Aortic smooth muscle cell (primary cell): ENCODE data around the gene GEMIN5. TPM values are rescaled to one million over a fixed set of nuclear protein-coding genes. Genes with fewer than 3 reads are reported as not detected.

Experiments used
- total RNA-seq: library from RNA; depleted of rRNA; stranded (reverse); fragments of >200 nt; gene quantifications from 2 replicates; pipeline ENCODE4 v1.2.3, GENCODE V29; 2014

Gene GEMIN5, protein sequence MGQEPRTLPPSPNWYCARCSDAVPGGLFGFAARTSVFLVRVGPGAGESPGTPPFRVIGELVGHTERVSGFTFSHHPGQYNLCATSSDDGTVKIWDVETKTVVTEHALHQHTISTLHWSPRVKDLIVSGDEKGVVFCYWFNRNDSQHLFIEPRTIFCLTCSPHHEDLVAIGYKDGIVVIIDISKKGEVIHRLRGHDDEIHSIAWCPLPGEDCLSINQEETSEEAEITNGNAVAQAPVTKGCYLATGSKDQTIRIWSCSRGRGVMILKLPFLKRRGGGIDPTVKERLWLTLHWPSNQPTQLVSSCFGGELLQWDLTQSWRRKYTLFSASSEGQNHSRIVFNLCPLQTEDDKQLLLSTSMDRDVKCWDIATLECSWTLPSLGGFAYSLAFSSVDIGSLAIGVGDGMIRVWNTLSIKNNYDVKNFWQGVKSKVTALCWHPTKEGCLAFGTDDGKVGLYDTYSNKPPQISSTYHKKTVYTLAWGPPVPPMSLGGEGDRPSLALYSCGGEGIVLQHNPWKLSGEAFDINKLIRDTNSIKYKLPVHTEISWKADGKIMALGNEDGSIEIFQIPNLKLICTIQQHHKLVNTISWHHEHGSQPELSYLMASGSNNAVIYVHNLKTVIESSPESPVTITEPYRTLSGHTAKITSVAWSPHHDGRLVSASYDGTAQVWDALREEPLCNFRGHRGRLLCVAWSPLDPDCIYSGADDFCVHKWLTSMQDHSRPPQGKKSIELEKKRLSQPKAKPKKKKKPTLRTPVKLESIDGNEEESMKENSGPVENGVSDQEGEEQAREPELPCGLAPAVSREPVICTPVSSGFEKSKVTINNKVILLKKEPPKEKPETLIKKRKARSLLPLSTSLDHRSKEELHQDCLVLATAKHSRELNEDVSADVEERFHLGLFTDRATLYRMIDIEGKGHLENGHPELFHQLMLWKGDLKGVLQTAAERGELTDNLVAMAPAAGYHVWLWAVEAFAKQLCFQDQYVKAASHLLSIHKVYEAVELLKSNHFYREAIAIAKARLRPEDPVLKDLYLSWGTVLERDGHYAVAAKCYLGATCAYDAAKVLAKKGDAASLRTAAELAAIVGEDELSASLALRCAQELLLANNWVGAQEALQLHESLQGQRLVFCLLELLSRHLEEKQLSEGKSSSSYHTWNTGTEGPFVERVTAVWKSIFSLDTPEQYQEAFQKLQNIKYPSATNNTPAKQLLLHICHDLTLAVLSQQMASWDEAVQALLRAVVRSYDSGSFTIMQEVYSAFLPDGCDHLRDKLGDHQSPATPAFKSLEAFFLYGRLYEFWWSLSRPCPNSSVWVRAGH (N-terminal part only)
- 10.8 and 12.4 TPM in 2 replicates for total RNA-seq

GRCh38 chr5:154937718-154938466 is at the start of gene GEMIN5:
TSS of gene GEMIN5 (minus strand) at chr5:154938211. CDS start at chr5:154938133, 78 bp downstream.

GRCh38 chr5:154940772-154941620 is 3.0 kb upstream of the GEMIN5 start, which contains the start of gene MRPL22:
TSS of gene MRPL22 (plus strand) at chr5:154941073. CDS start at chr5:154941111, 38 bp downstream.

DNA sequence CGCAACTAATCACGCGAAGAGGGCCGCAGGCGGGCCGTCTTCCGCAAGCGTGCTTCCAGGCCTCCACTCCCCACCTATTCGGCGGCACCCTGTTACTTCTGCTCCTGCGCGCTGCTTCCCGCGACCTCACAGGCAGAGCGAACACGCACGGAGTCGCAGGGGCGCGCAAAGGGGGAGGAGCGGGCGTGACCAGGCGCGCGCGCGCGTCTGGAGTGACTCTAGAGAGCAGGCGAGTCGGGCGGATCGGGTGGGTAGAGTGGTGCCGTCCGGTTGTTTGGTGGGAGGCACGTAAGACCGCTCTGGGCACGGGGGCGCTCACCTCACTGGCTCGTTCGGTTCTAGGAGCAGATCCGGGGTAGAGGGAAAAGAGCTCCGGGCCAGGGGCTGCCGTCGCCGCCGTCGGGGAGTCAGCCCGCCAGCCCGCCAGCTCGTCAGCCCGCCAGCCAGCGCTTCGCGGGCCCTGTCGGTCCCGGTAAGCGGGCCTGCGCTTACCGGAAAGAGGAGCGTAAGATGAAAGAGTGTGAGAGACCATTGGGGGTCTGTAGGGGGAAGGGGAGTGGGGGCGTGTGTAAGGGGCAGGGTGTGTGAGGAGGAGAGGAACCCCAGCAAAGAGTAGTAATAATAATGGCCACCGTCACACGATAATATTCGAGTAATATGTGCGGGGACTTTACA is 79.6 kb downstream of the GEMIN5 start, which contains the start of gene CNOT8:
TSS of gene CNOT8 (plus strand) at position 331 of the 675 bp plus-strand sequence. CDS start 4,652 bp downstream, outside the sequence.

GRCh38 chr5:154850255-154851062 is 87.6 kb downstream of the GEMIN5 start, which contains the start of gene FAXDC2:
TSS of gene FAXDC2 (minus strand) at chr5:154850603. CDS start at chr5:154838178, 12,425 bp downstream.

Other genes starting within 250 kb of the GEMIN5 start
- 44.7 and 46.1 TPM in 2 replicates for gene LARP1, start 182.8 kb downstream of the GEMIN5 start, total RNA-seq
- gene FAXDC2, start 87.6 kb downstream of the GEMIN5 start, total RNA-seq = 9.0 and 13.6 TPM in 2 replicates
- 40.4 and 44.2 TPM in 2 replicates for gene CNOT8, start 79.6 kb downstream of the GEMIN5 start, total RNA-seq
- gene MRPL22, start 2.9 kb upstream of the GEMIN5 start, total RNA-seq = 22.0 and 25.5 TPM in 2 replicates
- gene KIF4B, start 75.5 kb upstream of the GEMIN5 start, total RNA-seq = under 0.01 TPM in 1 of 2 replicates, not detected in the other